WTC11 (cell line): ENCODE measurements around the gene YWHAQ. TPM values are rescaled to one million over a fixed set of nuclear protein-coding genes. Genes with fewer than 3 reads are reported as not detected.

ENCODE experiments used
- ATAC-seq: fragments of 200-7000 bp; cut with Tn5 transposase; 2 replicates; pipeline ENCODE4 v1.10.0; 2021; ENCODE audit warnings: mild to moderate bottlenecking, moderate library complexity
- CTCF ChIA-PET: fragments of 300-600 bp; sonication (Branson Sonifier 250); formaldehyde crosslinking; loops from one replicate; lab custom pipeline; 2021; ENCODE audit warnings: antibody characterized with exemption; lab: Charles Lee
- POLR2A ChIA-PET: fragments of 350-600 bp; sonication (Branson Sonifier 250); formaldehyde crosslinking; loops from one replicate; lab custom pipeline; 2021; ENCODE audit warnings: antibody characterized with exemption; lab: Charles Lee
- DNase-seq: peaks from one replicate; pipeline ENCODE4 v3.0.0; 2021; ENCODE audit warnings: low spot score
- H3K27ac Mint-ChIP-seq: 2 replicates; pipeline ENCODE4 v1.8.0; 2021; ENCODE audit warnings: mixed read lengths
- H3K27me3 Mint-ChIP-seq: 2 replicates; pipeline ENCODE4 v1.8.0; 2021; ENCODE audit warnings: low read depth, mild to moderate bottlenecking, moderate library complexity, mixed read lengths
- H3K36me3 Mint-ChIP-seq: 2 replicates; pipeline ENCODE4 v1.8.0; 2021; ENCODE audit warnings: mixed read lengths
- H3K4me1 Mint-ChIP-seq: 2 replicates; pipeline ENCODE4 v1.8.0; 2022; ENCODE audit warnings: mixed read lengths
- H3K4me3 Mint-ChIP-seq: 2 replicates; pipeline ENCODE4 v1.8.0; 2021; ENCODE audit warnings: mild to moderate bottlenecking, moderate library complexity, mixed read lengths
- H3K9me3 Mint-ChIP-seq: 2 replicates; pipeline ENCODE4 v1.8.0; 2021; ENCODE audit warnings: mixed read lengths
- ATF1 ChIP-seq: sonication (generic); formaldehyde crosslinking; IDR thresholded peaks from 2 replicates; pipeline ENCODE4 v1.8.1; 2023; ENCODE audit warnings: mild to moderate bottlenecking, moderate library complexity, missing genetic modification reagents
- CREM ChIP-seq: sonication (generic); formaldehyde crosslinking; IDR thresholded peaks from 2 replicates; pipeline ENCODE4 v1.8.1; 2022; ENCODE audit warnings: mild to moderate bottlenecking, missing genetic modification reagents, moderate library complexity
- FOXK1 ChIP-seq: sonication (generic); formaldehyde crosslinking; IDR thresholded peaks from 2 replicates; pipeline ENCODE4 v1.8.0; 2022; ENCODE audit warnings: mild to moderate bottlenecking, moderate library complexity, missing genetic modification reagents
- GABPB1 ChIP-seq: sonication (generic); formaldehyde crosslinking; IDR thresholded peaks from 2 replicates; pipeline ENCODE4 v1.8.1; 2023; ENCODE audit warnings: mild to moderate bottlenecking, missing genetic modification reagents
- GRHL2 ChIP-seq: fragments of 250-450 bp; sonication (Bioruptor Pico); IDR thresholded peaks from 2 replicates; pipeline ENCODE4 v1.8.0; 2022; ENCODE audit warnings: mild to moderate bottlenecking, moderate library complexity; ENCODE audit not compliant: insufficient replicate concordance, severe bottlenecking
- JAZF1 ChIP-seq: fragments of 250-450 bp; sonication (Bioruptor Pico); IDR thresholded peaks from 2 replicates; pipeline ENCODE4 v1.9.0; 2021; ENCODE audit warnings: moderate library complexity, mild to moderate bottlenecking, inconsistent platforms
- MYBL2 ChIP-seq: sonication (generic); formaldehyde crosslinking; IDR thresholded peaks from 2 replicates; pipeline ENCODE4 v1.8.1; 2023; ENCODE audit warnings: mild to moderate bottlenecking, moderate library complexity, missing genetic modification reagents
- NFE2L1 ChIP-seq: sonication (generic); formaldehyde crosslinking; IDR thresholded peaks from 2 replicates; pipeline ENCODE4 v1.8.1; 2023; ENCODE audit warnings: missing genetic modification reagents
- NR1H2 ChIP-seq: sonication (generic); formaldehyde crosslinking; IDR thresholded peaks from 2 replicates; pipeline ENCODE4 v1.9.0; 2021; ENCODE audit warnings: mild to moderate bottlenecking, moderate library complexity, missing genetic modification reagents
- RELA ChIP-seq: sonication (generic); formaldehyde crosslinking; IDR thresholded peaks from 2 replicates; pipeline ENCODE4 v1.8.1; 2022; ENCODE audit warnings: missing genetic modification reagents, mild to moderate bottlenecking, borderline replicate concordance
- RORB ChIP-seq: fragments of 250-450 bp; sonication (Bioruptor Pico); IDR thresholded peaks from 2 replicates; pipeline ENCODE4 v1.9.0; 2021; ENCODE audit warnings: mild to moderate bottlenecking
- TEAD1 ChIP-seq: sonication (generic); formaldehyde crosslinking; IDR thresholded peaks from 2 replicates; pipeline ENCODE4 v1.8.0; 2022; ENCODE audit warnings: mild to moderate bottlenecking, missing genetic modification reagents
- ZNF423 ChIP-seq: fragments of 250-450 bp; sonication (Bioruptor Pico); IDR thresholded peaks from 2 replicates; pipeline ENCODE4 v2.1.2; 2022; ENCODE audit warnings: mild to moderate bottlenecking, moderate library complexity
- total RNA-seq: library from RNA; stranded (reverse); gene quantifications from 3 replicates; pipeline ENCODE4 v1.2.3, GENCODE V29; 2021
- TF ChIP-seq, protein P1 (sequence below): sonication (generic); formaldehyde crosslinking; IDR thresholded peaks from 2 replicates; pipeline ENCODE4 v1.8.1; 2022; ENCODE audit warnings: mild to moderate bottlenecking, missing genetic modification reagents, moderate library complexity, borderline replicate concordance
- TF ChIP-seq, protein P2 (sequence below): sonication (generic); formaldehyde crosslinking; IDR thresholded peaks from 2 replicates; pipeline ENCODE4 v1.8.1; 2023; ENCODE audit warnings: mild to moderate bottlenecking, missing genetic modification reagents
- TF ChIP-seq, protein P3 (sequence below): sonication (generic); formaldehyde crosslinking; IDR thresholded peaks from 2 replicates; pipeline ENCODE4 v1.8.1; 2022; ENCODE audit warnings: low read depth, mild to moderate bottlenecking, moderate library complexity, missing genetic modification reagents, borderline replicate concordance
- TF ChIP-seq, protein P4 (sequence below): sonication (generic); formaldehyde crosslinking; IDR thresholded peaks from 2 replicates; pipeline ENCODE4 v1.8.1; 2023; ENCODE audit warnings: mild to moderate bottlenecking, moderate library complexity, missing genetic modification reagents
- TF ChIP-seq, protein P5 (sequence below): sonication (generic); formaldehyde crosslinking; IDR thresholded peaks from 2 replicates; pipeline ENCODE4 v1.8.1; 2022; ENCODE audit warnings: mild to moderate bottlenecking, moderate library complexity, missing genetic modification reagents

The YWHAQ gene
- total RNA-seq, 1 experiment from 2014 or later, result 395 TPM

DNA sequence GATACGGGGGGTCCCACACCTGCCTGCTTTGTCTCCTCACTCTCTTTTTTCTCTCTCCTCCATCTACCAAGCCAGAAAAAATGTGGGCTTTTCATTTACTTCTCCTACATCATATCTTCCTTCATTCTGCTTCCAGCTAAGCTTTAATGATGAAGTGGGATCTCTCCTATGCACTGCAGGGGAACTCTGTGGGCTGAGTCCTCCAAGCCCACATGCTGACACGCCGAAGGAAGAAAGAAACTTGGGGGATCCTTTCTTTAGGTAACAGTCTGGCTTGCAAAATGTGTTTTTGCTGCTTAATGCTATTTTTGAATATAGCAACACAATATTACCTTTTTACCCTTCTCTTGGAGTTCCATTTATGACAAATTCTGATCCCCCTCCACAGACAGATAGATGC is 33.6 kb upstream of the YWHAQ start (continued):
- TF ChIP-seq, protein P1, sequence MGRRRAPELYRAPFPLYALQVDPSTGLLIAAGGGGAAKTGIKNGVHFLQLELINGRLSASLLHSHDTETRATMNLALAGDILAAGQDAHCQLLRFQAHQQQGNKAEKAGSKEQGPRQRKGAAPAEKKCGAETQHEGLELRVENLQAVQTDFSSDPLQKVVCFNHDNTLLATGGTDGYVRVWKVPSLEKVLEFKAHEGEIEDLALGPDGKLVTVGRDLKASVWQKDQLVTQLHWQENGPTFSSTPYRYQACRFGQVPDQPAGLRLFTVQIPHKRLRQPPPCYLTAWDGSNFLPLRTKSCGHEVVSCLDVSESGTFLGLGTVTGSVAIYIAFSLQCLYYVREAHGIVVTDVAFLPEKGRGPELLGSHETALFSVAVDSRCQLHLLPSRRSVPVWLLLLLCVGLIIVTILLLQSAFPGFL (CRISPR knock-in tag), result no peak
- TF ChIP-seq GABPB1, result no peak

DNA sequence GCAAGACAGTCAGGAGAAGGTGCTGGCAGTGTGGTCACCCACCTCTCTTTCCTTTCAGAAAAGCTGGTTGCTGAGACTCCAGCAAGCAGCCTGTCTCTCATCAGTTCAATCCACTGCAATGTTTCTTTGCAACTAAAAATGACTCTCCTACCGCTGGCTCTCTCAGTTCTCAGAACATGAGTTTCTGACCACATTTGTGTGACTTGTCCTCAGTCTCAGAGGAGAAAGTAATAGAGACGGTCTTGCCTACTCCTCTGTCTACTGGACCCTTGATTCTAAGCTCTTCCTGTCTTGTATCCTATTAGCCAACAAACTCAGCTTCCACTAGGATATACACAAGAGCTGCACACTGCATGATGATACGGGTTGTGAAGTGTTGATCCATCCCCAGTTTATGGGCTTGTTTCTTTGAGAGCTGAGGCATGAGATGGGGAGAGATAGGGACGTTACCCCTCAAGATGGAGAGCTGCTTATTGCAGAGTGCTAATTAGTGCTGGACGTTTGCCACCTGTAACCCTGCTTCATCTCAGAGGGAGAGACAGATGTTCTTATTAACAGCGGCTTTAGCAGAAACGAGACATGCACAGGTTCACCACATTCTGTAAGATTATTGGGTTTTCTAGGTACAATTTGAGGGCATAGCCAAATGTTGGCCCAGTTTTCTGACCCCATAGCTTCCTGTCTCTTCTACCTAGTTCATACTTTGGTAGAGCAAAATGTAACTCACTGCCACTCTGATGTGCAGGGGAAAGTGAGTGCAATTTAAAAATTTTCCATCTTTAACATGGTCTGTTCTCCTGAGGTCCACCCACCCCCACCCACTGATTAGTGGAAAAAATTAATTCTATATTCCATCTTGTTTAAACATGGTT is 32.4 kb upstream of the YWHAQ start:
- Mint-ChIP-seq H3K4me3 (no peak overlapping the region), H3K27me3 (no peaks in the 10 kb centered on the region; the same call in 1 of the 2 replicates), H3K9me3 (peaks cover 5% of the 10 kb centered on the region), H3K4me1 (no peaks in the 10 kb centered on the region), H3K36me3 (no peaks in the 10 kb centered on the region; the same call in 1 of the 2 replicates), H3K27ac (no peak overlapping the region)
- ChIA-PET POLR2A (no interaction called here), CTCF (no interaction called here)
- no peak for DNase-seq
- no peak for ATAC-seq
- no peak for TF ChIP-seq NFE2L1 (CRISPR knock-in tag)
- no peak for TF ChIP-seq RELA (CRISPR knock-in tag)
- no peak for TF ChIP-seq NR1H2
- TF ChIP-seq GRHL2 (CRISPR knock-in tag), result no peak
- TF ChIP-seq MYBL2, result no peak
- TF ChIP-seq CREM (CRISPR knock-in tag), result no peak
- no peak for TF ChIP-seq ATF1 (CRISPR knock-in tag)
- TF ChIP-seq, protein P2, sequence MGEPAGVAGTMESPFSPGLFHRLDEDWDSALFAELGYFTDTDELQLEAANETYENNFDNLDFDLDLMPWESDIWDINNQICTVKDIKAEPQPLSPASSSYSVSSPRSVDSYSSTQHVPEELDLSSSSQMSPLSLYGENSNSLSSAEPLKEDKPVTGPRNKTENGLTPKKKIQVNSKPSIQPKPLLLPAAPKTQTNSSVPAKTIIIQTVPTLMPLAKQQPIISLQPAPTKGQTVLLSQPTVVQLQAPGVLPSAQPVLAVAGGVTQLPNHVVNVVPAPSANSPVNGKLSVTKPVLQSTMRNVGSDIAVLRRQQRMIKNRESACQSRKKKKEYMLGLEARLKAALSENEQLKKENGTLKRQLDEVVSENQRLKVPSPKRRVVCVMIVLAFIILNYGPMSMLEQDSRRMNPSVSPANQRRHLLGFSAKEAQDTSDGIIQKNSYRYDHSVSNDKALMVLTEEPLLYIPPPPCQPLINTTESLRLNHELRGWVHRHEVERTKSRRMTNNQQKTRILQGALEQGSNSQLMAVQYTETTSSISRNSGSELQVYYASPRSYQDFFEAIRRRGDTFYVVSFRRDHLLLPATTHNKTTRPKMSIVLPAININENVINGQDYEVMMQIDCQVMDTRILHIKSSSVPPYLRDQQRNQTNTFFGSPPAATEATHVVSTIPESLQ (CRISPR knock-in tag), result no peak
- TF ChIP-seq, protein P1 (CRISPR knock-in tag), result no peak
- TF ChIP-seq, protein P3, sequence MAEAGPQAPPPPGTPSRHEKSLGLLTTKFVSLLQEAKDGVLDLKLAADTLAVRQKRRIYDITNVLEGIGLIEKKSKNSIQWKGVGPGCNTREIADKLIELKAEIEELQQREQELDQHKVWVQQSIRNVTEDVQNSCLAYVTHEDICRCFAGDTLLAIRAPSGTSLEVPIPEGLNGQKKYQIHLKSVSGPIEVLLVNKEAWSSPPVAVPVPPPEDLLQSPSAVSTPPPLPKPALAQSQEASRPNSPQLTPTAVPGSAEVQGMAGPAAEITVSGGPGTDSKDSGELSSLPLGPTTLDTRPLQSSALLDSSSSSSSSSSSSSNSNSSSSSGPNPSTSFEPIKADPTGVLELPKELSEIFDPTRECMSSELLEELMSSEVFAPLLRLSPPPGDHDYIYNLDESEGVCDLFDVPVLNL (CRISPR knock-in tag), result no peak
- TF ChIP-seq JAZF1 (CRISPR knock-in tag), result no peak
- no peak for TF ChIP-seq TEAD1 (CRISPR knock-in tag)
- TF ChIP-seq, protein P4, sequence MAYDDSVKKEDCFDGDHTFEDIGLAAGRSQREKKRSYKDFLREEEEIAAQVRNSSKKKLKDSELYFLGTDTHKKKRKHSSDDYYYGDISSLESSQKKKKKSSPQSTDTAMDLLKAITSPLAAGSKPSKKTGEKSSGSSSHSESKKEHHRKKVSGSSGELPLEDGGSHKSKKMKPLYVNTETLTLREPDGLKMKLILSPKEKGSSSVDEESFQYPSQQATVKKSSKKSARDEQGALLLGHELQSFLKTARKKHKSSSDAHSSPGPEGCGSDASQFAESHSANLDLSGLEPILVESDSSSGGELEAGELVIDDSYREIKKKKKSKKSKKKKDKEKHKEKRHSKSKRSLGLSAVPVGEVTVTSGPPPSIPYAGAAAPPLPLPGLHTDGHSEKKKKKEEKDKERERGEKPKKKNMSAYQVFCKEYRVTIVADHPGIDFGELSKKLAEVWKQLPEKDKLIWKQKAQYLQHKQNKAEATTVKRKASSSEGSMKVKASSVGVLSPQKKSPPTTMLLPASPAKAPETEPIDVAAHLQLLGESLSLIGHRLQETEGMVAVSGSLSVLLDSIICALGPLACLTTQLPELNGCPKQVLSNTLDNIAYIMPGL (CRISPR knock-in tag), result no peak
- no peak for TF ChIP-seq FOXK1 (CRISPR knock-in tag)
- TF ChIP-seq, protein P5, sequence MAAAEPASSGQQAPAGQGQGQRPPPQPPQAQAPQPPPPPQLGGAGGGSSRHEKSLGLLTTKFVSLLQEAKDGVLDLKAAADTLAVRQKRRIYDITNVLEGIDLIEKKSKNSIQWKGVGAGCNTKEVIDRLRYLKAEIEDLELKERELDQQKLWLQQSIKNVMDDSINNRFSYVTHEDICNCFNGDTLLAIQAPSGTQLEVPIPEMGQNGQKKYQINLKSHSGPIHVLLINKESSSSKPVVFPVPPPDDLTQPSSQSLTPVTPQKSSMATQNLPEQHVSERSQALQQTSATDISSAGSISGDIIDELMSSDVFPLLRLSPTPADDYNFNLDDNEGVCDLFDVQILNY (CRISPR knock-in tag), result no peak
- TF ChIP-seq ZNF423 (CRISPR knock-in tag), result no peak
- no peak for TF ChIP-seq RORB
